Upper lobe of left lung (tissue), 6 donors: ENCODE measurements around the gene IBTK. TPM values are rescaled to one million over a fixed set of nuclear protein-coding genes. Genes with fewer than 3 reads are reported as not detected.
A peak's percentile ranks its signal among the peaks of the same experiment; 100 is the strongest.

Source experiments
- ATAC-seq, 2 donors: fragments of 200-7000 bp; cut with Tn5 transposase; one replicate each; pipeline ENCODE4 v1.9.1; 2022; ENCODE audit warnings: mild to moderate bottlenecking in 2 of 2, moderate library complexity in 2 of 2; ENCODE audit not compliant: low FRiP score in 2 of 2
- DNase-seq, 2 donors: peaks; one replicate each; pipeline ENCODE4 v3.0.0-alpha.2; 2019 to 2020
- H3K27ac ChIP-seq, 4 donors: fragments of 200-600 bp; sonication (generic); one replicate each; pipeline ENCODE4 v1.5.1; 2016 to 2019
- H3K27me3 ChIP-seq, 4 donors: fragments of 200-600 bp; sonication (generic); one replicate each; pipeline ENCODE4 v1.5.1; 2017 to 2019
- H3K36me3 ChIP-seq, 4 donors: fragments of 200-600 bp; sonication (generic); one replicate each; pipeline ENCODE4 v1.5.1; 2016 to 2019
- H3K4me1 ChIP-seq, 4 donors: fragments of 200-600 bp; sonication (generic); one replicate each; pipeline ENCODE4 v1.5.1; 2018 to 2019
- H3K4me3 ChIP-seq, 4 donors: fragments of 200-600 bp; sonication (generic); one replicate each; pipeline ENCODE4 v1.5.1; 2017 to 2019; ENCODE audit warnings: mild to moderate bottlenecking in 2 of 4, moderate library complexity in 1 of 4
- H3K9me3 ChIP-seq, 4 donors: fragments of 200-600 bp; sonication (generic); one replicate each; pipeline ENCODE4 v1.5.1; 2018 to 2019
- CTCF ChIP-seq, 6 experiments: fragments of 450-650 bp in 4 of 6; fragments of 200-600 bp in 2 of 6; sonication (generic) in 2 of 6; IDR thresholded peaks; one replicate each; pipeline ENCODE4 v1.5.1; 2016 to 2019; ENCODE audit warnings: antibody characterized with exemption in 6 of 6
- EP300 ChIP-seq, 4 donors: sonication (generic); formaldehyde crosslinking; IDR thresholded peaks; one replicate each; pipeline ENCODE4 v1.5.1; 2017; ENCODE audit warnings: antibody characterized with exemption in 4 of 4, control low read depth in 2 of 4
- POLR2A ChIP-seq, 4 donors: fragments of 450-650 bp; IDR thresholded peaks; one replicate each; pipeline ENCODE4 v1.5.1; 2016 to 2017; ENCODE audit warnings: antibody characterized with exemption in 4 of 4, mild to moderate bottlenecking in 2 of 4
- POLR2AphosphoS5 ChIP-seq, 2 donors: sonication (generic); formaldehyde crosslinking; IDR thresholded peaks; one replicate each; pipeline ENCODE4 v1.5.1; 2017; ENCODE audit warnings: antibody characterized with exemption in 2 of 2
- WGBS, 2 donors: methylation state at CpG; one replicate each; pipeline ENCODE4 v1.1.5; 2017 to 2018; 5-methylcytosine and 5-hydroxymethylcytosine counted together
- total RNA-seq, 6 donors: library from RNA; depleted of rRNA in 4 of 6; stranded (reverse); fragments of >200 nt in 4 of 6; gene quantifications; one replicate each; pipeline versions ENCODE4 v1.1.0 to v1.2.1, GENCODE V29; 2016 to 2021
- donor health status: DM: no; HTN: no; CAD: no; lungs with moderate emphysema.
- donor health status: DM: no; HTN: yes; CAD: no; lungs with severe emphysema.

The IBTK gene
- total RNA-seq, 6 donors from 2014 or later, result 17.8 to 47.7 (median 29.7) TPM

GRCh38 chr6:82145926-82146452 lies 101.6 kb downstream of the IBTK start:
- no peaks in the 10 kb centered on the region for H3K36me3 ChIP-seq
- H3K4me3 ChIP-seq, result no peak overlapping the region
- no peaks in the 10 kb centered on the region for H3K27me3 ChIP-seq
- TF ChIP-seq CTCF (IDR thresholded peaks at IDR 0.05), result no peak
- no peak overlapping the region for H3K27ac ChIP-seq
- DNase-seq, result no peak
- peaks cover 0 to 3% (median 0%) of the 10 kb centered on the region in 4 donors for H3K4me1 ChIP-seq
- H3K9me3 ChIP-seq, result no peaks in the 10 kb centered on the region
- no peak for ATAC-seq

GRCh38 chr6:82144852-82145340 lies 102.6 kb downstream of the IBTK start:
- WGBS, 2 donors, result 62 to 66% methylated on average over 5 of the region's 5 CpGs
- no peaks in the 10 kb centered on the region for H3K36me3 ChIP-seq
- no peaks in the 10 kb centered on the region for H3K9me3 ChIP-seq
- no peaks in the 10 kb centered on the region for H3K27me3 ChIP-seq
- no peak overlapping the region for H3K4me3 ChIP-seq
- ATAC-seq, result peak in 1 of 2 donors; percentile 67
- TF ChIP-seq POLR2A (IDR thresholded peaks at IDR 0.05) (no peak), POLR2AphosphoS5 (IDR thresholded peaks at IDR 0.05) (no peak), CTCF (IDR thresholded peaks at IDR 0.05) (no peak), EP300 (IDR thresholded peaks at IDR 0.05) (no peak)
- DNase-seq, result no peak
- no peak overlapping the region for H3K27ac ChIP-seq
- peaks cover 0 to 3% (median 0%) of the 10 kb centered on the region in 4 donors for H3K4me1 ChIP-seq

- ATAC-seq, result peak; percentile 73 to 93
- H3K9me3 ChIP-seq, result no peaks in the 10 kb centered on the region
- peaks cover 0 to 3% (median 0%) of the 10 kb centered on the region in 4 donors for H3K4me1 ChIP-seq
- H3K27ac ChIP-seq, result no peak overlapping the region
- H3K36me3 ChIP-seq, result no peaks in the 10 kb centered on the region
- no peak for DNase-seq
- TF ChIP-seq POLR2A (IDR thresholded peaks at IDR 0.05), result no peak
- TF ChIP-seq EP300 (IDR thresholded peaks at IDR 0.05), result no peak
- no peak for TF ChIP-seq POLR2AphosphoS5 (IDR thresholded peaks at IDR 0.05)
- TF ChIP-seq CTCF (IDR thresholded peaks at IDR 0.05), result no peak
- H3K27me3 ChIP-seq, result no peaks in the 10 kb centered on the region
- WGBS, 2 donors, result 70 to 72% methylated on average over 8 of the region's 8 CpGs
- H3K4me3 ChIP-seq, result no peak overlapping the region
Observed at GRCh38 chr6:82144007-82144851, 103.3 kb downstream of the IBTK start.

- peaks cover 0 to 3% (median 0%) of the 10 kb centered on the region in 4 donors for H3K4me1 ChIP-seq
- no peak overlapping the region for H3K4me3 ChIP-seq
- H3K9me3 ChIP-seq, result no peaks in the 10 kb centered on the region
- 85 to 92% methylated on average over 10 of the region's 10 CpGs for WGBS, 2 donors
- no peaks in the 10 kb centered on the region for H3K27me3 ChIP-seq
- no peak for ATAC-seq
- no peak overlapping the region for H3K27ac ChIP-seq
- no peak for TF ChIP-seq CTCF (IDR thresholded peaks at IDR 0.05)
- no peak for TF ChIP-seq POLR2AphosphoS5 (IDR thresholded peaks at IDR 0.05)
- no peak for TF ChIP-seq EP300 (IDR thresholded peaks at IDR 0.05)
- TF ChIP-seq POLR2A (IDR thresholded peaks at IDR 0.05), result no peak
- no peak for DNase-seq
- H3K36me3 ChIP-seq, result no peaks in the 10 kb centered on the region
Observed at GRCh38 chr6:82143041-82143481, 104.5 kb downstream of the IBTK start.
